Right lung (tissue), 10 donors: ENCODE measurements around the gene TARS1. TPM values are rescaled to one million over a fixed set of nuclear protein-coding genes. Genes with fewer than 3 reads are reported as not detected.
A peak's percentile ranks its signal among the peaks of the same experiment; 100 is the strongest.

Experiments used
- DNase-seq, 2 donors: peaks; one replicate each; pipeline ENCODE4 v3.0.0-alpha.2; 2013
- long read RNA-seq, 8 donors: transcript quantifications; one replicate each; lab custom pipeline, GENCODE V29; 2026
- polyA plus RNA-seq, 5 donors: library from polyadenylated mRNA; unstranded; fragments of 120-200 nt; gene quantifications; one replicate each; pipeline versions ENCODE4 v1.2.1 to v1.2.3, GENCODE V29; 2013; ENCODE audit warnings: inconsistent platforms in 1 of 5, low replicate concordance in 1 of 5; ENCODE audit not compliant: insufficient read length in 5 of 5, insufficient read depth in 1 of 5

The TARS1 gene
- 100 to 1,000 TPM in 4 of 5 donors, 10 to 100 TPM in 1; 95.9 to 118 (median 104) TPM for polyA plus RNA-seq
- long read RNA-seq, donor 1, full-length matches to known transcripts: 26 of 26 reads
- long read RNA-seq, donor 1, partial matches to known transcripts: 0 of 26 reads
- long read RNA-seq, donor 1, other reads (novel, unspliced or antisense): 0 of 26 reads
- long read RNA-seq, donor 2, full-length matches to known transcripts: 10 of 10 reads
- long read RNA-seq, donor 2, partial matches to known transcripts: 0 of 10 reads
- long read RNA-seq, donor 2, other reads (novel, unspliced or antisense): 0 of 10 reads
- long read RNA-seq, donor 3, full-length matches to known transcripts: 15 of 15 reads
- long read RNA-seq, donor 3, partial matches to known transcripts: 0 of 15 reads
- long read RNA-seq, donor 3, other reads (novel, unspliced or antisense): 0 of 15 reads
- long read RNA-seq, donor 4, full-length matches to known transcripts: 14 of 19 reads
- long read RNA-seq, donor 4, partial matches to known transcripts: 5 of 19 reads
- long read RNA-seq, donor 4, other reads (novel, unspliced or antisense): 0 of 19 reads
- long read RNA-seq, donor 5, full-length matches to known transcripts: 17 of 23 reads
- long read RNA-seq, donor 5, partial matches to known transcripts: 6 of 23 reads
- long read RNA-seq, donor 5, other reads (novel, unspliced or antisense): 0 of 23 reads
- long read RNA-seq, donor 6, full-length matches to known transcripts: 27 of 27 reads
- long read RNA-seq, donor 6, partial matches to known transcripts: 0 of 27 reads
- long read RNA-seq, donor 6, other reads (novel, unspliced or antisense): 0 of 27 reads
- long read RNA-seq, donor 7, full-length matches to known transcripts: 17 of 17 reads
- long read RNA-seq, donor 7, partial matches to known transcripts: 0 of 17 reads
- long read RNA-seq, donor 7, other reads (novel, unspliced or antisense): 0 of 17 reads
- long read RNA-seq, donor 8, full-length matches to known transcripts: 10 of 10 reads
- long read RNA-seq, donor 8, partial matches to known transcripts: 0 of 10 reads
- long read RNA-seq, donor 8, other reads (novel, unspliced or antisense): 0 of 10 reads

DNA sequence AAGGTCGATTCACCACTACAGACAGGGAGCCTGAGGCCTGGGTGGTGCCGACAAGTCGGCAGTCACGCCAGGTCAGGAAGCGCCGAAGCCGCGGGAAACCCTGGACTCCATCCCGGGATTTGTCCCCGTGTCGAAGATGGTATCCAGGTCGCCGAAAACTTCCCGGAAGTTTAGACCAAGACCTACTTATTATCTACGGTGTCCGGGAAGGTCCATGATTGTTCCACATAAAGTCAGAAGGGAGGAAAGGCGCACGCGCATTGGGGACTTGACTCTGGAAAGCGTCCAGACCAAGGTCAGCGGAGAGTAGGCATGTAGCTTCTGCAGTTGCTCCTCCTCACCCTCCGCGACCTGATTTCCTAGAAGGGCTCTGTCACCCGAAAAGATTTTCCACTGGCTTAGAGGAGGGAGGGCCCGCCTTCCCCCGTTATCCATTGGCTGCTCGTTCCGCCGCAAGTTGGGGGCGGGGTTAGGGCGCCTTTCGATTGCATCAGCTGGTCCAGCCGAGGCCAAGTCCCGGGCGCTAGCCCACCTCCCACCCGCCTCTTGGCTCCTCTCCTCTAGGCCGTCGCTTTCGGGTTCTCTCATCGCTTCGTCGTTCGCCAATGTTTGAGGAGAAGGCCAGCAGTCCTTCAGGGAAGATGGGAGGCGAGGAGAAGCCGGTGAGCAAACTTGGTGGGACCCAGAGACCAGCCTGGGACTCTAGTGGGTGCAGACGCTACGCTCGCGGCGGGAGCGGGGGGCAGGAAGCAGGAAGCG lies at the start of gene TARS1:
TARS1 (plus strand) TSS at position 484 of the 759 bp plus-strand sequence; CDS start at position 606, 122 bp downstream.
- DNase-seq: peak; percentile 100

DNA sequence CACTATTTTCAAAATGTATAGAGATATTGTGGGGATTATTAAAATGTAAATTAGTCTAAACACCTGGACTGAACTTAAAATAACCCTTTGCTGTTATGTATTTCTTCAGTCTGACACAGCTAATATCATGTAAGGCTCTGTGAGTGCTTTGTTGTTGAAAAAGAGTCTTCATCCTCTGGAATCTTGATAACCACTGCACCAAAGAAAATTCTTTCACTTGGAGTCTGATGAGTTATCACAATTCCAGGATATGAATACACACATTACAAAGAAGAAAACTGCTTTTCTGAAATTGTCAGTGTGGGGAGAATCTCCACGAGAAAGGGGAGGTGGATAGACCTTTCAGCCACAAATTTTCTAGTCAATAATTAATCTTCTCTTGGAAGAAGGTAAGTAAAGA lies 42.3 kb upstream of the TARS1 start:
- DNase-seq: no peak

DNA sequence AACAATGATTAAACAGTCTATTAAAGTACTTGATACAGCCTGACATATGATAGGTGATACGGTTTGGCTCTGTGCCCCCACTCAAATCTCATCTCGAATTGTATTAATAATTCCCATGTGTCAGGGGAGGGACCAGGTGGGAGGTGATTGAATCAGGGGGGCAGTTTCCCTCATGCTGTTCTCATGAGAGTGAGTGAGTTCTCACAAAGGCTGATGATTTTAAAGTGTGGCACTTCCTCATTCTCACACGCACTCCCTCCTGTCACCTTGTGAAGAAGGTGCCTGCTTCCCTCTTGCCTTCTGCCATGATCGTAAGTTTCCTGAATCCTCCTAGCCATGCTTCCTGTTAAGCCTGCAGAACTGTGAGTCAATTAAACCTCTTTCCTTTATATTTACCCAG lies 40.1 kb upstream of the TARS1 start:
- DNase-seq: no peak

DNA sequence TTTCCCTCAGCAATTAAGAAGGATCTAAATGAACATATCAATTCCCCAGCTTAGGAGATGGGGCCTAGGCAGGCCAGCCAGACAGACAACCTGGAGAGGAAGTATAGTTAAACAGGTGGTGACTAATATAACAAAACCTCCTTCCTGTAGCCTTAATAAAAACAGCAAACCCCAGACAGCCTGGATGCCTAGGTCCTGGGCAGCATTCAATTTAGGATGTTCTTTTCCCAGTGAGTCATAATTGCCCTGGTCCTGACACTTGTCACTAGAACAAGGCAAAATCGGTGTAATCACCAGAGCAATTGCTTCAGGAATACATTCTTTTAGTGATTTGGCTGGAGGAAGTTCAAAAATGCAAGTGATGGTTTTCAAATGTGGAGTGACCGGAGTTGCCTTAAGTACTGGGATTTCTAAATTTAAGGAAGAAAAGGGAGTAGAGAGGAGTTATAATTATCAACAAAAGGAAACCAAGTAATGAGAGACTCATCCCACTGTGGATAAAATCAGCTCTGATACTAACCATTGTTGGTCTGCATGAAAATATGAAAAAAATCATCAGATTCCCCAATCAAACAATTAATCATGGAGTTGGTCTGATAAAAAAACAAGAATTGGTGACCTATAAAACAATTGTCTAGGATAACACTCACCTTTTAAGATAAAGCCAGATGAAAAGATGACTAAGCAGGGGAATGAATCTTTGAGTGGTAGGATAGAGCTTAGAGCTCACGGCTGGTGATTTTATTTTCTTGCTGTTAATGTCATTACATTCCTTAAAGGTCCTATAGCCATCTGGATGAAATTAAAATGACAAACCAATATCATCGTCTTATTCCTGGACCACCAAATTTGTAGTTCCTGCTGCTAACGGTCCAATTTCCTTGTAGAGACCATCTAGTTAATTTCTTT lies 39.0 kb upstream of the TARS1 start:
- no peak for DNase-seq

DNA sequence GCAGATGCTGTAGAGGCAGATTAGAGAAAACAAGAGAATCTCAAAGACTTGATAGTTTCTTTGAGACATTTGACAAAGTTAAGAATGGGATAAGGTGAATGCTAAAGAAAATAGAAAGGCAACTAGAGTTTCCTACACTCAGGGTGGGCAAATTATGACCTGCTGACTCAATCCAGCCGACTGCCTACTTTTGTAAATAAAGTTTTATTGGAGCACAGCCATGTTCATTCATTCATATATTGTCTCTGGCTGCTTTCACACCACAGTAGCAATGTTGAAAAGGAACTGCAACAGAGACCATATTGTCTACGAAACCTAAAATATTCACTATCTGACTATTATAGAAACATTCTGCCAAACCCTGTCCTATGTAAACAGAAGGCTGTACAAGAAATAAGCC lies 37.6 kb upstream of the TARS1 start:
- DNase-seq: no peak

DNA sequence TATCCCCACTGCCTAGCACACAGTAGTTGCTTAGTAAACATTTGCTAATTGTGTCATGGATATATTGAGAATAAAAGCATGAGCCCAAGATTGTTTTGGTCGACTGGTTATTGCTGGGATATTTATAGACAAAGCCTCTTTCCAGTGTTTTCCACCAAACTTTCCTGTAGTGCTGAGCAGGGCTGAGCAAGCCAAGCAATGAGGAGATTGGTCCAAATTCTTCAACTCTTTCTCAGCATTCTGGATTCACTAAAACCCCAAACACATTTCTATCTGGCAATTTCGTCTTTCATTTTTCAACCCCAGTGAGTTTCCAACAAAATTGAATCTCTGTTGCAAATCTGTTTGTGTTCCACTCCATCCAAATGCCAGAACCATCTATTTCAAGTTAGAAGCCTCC lies 31.9 kb upstream of the TARS1 start:
- DNase-seq: no peak

DNA sequence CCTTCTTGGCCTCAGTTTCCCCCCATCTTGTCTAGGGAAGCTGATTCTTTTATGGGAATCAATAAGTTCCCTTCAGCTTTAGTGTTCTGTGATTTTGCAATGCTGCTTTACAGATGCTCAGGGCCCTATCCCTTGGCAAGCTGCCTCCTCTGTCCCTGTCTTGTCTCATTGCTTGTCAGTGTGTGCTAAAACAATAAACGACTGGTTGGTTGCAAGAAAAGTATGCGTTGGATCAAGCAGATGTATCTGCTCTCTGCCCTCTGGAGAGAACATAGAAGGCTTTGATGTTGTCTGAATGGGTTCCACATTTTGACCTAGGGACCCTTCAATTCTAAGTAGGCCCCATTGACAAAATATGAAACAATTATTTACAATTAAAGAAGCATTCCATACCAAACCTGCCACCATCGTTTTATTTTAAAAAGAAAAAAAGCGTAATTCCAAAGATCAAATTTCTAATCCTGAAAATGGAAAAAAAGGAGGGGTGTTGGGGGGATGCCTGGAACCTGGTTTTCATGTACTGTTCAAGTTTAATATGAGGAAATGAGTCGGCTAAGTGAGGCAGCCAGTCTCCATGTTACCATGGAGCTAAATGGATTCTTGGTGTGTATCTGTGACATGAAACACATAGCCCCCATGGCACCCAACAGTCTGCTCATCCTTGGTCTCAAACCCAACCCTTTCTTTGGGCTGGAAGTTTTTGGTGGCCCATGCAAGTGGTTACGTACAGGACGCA lies 31.2 kb upstream of the TARS1 start:
- DNase-seq: peak in 1 of 2 donors; percentile 14

DNA sequence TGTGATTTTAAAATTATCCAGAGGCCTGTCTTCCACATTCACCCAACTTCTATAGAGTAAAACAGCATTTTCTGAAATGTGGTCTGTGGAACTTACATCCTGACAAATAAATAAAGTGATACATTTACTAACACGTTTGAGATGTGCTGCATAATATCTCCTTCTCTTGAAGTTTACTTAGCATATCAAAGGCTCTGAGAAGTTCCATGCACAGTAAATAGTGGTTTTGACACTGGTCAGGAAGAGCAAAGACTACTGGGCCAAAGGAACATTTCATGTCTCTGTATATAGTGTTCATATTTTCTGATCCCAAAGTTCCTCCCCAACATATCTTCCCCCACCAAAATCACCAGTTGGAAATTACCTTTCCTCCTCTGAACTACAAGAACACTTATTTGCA lies 30.5 kb upstream of the TARS1 start:
- no peak for DNase-seq

DNA sequence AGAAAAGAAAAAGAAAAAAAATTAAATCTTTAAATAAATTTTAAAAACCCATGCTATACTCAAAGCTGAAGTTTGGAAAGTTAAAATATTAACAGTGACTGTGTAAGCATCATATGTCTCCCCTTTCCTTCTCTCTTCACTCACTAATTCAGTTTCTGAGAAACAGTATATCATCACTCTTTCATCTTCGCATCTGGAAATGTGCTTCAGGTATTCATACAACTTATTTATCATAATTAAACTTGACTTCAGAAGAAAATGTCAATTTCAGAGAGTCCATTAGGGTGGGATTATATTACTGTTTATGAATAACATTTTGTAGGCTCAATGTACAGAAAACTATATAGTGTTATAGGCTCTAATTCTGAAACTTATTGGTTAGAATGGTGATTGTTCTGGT lies 29.3 kb upstream of the TARS1 start:
- DNase-seq: no peak

DNA sequence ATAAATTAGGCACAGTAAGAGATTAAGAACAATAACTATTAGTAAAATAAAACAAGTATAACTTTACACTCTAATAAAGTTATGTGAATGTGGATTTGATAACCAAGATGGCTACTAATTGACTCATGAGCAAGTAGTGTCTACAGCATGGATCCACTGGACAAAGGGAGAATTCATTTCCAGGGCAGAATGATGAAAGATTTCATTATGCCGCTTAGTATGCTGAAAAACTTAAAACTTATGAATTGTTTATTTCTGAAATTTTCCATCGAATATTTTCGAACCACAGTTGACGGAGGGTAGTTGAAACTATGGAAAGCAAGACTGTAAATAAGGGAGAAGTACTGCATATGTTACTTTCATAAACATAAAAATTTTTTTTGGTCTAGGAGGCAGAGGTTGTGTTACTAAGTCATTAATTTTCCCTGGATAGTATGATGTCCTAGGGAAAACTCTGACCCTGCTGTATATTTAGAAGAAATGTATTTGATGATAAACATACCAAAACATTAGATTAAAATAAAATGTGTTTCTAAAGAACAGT lies 24.9 kb upstream of the TARS1 start:
- no peak for DNase-seq

DNA sequence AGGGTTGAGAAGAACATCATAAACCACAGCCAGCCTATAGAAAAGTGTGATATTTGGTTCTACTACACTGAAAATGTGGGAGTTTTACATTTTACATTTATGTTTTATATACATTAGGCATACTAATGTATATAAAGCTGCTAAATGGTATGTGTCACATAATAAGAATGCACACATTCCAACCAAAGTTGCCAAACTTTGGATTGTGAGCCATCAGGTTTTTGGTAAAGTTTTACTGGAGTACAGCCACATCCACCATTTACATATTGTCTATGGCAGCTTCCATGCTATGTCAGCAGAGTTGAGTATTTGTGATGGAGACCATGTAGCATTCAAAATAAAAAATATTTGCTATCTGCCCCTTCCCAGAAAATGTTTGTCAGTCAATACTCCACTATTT lies 23.1 kb upstream of the TARS1 start:
- DNase-seq: no peak

DNA sequence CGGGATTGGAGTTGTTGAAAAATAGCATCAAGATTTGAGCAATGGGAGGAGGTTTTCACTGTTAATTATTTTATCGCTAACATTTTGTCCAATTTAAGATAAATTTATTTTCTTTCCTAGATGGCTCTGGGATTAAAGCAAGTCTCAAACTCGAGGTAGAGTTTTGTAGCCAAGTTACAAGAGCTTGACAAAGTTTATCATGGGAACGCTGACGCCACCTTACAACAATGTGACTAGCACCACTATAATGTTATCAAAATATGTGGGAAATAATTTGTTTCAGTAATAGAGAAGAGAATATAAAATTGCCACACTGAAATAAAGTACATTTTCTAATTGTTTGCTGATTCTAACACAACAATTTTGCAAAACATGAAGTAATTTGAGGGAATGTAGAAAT lies 19.8 kb upstream of the TARS1 start:
- no peak for DNase-seq

DNA sequence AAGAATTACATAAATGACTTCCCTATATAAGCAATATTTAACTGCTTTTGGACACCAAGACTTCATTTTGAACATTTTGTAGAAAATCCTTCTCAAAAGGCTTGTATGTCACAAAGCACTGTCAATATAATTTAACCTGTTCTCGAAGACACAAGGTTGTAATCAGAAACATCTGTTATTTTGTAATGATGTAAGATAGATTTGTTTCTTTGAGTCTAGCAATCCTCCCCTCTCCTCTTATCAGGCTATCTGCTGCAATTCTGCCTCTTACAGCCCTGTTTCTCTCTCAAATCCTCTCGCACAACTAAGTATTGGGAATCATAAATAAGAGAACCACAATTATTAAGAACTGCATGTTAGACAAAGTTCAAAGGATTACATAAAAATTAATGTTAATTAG lies 18.6 kb upstream of the TARS1 start:
- DNase-seq: no peak

DNA sequence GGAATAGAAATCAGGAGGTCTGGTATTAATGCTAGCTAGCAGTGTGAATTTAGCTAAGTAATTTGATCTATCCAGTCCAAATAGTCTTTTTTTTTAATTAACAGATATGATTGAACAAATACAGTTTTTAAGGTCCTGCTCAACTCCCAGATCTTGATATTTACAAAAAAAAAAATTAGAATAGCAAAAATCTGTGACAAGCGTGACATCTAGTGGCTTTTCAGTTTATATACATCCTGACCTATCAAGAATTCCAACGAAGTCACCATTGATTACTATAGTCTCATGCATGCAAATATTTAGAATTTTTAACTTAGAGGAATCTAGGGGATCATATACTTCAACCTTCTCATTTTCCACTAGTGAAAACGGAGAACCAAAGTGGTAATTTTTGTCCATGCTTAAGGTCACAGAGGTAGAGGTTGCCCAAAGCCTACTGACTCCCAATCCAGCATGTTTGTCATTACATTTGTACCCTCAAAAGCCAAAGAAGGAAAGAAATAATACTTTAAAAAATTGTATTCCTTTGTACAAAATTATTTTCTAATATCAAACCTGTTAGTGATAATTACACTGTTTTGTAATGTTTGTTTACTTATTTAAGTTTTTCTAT lies 17.6 kb upstream of the TARS1 start:
- no peak for DNase-seq

DNA sequence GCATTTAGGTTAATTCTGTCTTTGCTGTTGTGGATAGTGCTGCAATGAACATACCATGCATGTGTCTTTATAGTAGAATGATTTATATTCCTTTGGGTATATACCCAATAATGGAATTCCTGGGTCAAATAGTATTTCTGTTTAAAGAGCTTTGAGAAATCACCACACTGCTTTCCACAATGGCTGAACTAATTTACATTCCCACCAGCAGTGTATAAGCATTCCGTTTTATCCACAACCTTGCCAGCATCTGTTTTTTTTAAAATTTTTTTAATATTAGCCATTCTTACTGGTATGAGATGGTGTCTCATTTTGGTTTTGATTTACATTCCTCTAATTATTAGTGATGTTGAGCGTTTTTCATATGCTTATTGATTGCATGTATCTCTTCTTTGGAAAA lies 15.5 kb upstream of the TARS1 start:
- DNase-seq: no peak

DNA sequence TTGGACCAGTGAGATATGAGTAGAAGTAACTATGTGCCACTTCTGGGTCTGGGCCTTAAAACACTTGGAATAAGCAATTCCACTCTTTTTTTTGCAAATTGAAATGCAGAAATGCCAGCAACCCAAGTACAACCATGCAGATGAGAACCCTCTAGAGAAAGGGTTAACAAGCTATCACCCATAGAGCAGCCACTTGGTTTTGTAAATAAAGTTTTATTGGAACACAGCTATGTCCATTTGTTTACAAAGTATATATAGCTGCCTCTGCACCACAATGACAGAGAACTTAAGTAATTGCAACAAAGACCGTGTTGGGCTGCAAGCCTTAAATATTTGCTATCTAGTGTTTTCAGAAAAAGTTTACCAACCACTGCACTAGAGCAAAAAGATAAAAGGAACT lies 9.8 kb upstream of the TARS1 start:
- DNase-seq: no peak

DNA sequence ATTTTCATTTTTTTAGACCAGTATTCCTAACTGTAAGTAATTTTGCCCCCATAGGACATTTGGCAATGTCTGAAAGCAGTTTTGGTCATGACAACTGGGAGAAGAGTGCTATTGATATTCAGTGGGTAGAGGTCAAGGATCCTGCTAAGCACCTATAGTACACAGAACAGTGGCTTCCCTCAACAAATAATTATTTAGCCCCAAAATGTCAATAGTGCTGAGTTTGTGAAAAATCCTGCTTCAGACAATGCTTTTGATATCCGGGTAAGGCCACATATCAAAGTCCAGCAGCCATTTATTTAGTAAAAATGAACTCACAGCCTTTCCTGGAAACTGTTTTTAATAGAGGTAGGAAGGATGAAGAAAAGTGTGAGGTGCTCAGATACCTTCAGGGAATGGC lies 8.1 kb upstream of the TARS1 start:
- DNase-seq: no peak

DNA sequence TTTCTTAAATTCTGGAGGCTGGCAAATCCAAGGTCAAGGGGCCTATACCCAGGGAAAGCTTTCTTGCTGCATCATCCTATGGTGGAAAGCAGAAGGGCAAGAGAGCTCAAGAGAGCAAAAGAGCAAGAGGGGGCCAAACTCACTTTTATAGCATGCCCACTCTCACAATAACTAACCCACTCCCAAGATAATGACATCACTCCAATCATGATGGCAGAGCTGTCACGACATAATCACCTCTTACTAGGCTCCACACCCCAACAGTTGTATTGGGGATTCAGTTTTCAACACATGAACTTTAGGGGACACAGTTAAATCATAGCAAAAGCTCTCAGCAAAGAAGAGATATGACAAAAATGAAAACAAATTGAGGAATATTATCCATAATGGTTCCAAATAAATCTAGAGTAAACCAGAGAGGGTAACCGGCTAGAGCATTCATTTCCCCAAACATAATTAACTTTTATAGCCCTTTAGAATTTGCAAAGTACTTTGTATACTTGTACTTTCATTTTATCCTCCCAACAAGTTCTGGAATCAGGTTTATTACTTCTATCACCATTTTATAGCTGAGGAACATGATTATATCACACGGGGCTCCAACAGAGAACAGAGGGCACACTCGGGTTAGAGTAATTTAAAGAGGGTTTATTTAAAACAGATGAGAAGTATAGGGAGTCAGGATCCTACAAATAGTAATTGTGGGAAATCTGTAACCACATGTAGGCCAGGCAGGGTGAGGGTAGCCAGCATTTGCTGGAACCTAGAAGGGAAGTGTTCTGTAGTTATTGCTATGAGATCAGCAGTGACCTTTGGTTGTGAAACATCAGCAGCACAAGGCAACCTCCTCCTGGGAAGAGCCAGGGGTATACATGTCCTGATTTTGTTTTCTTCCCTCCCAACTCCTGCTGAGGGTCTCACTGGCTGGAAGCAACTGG lies 7.2 kb upstream of the TARS1 start:
- DNase-seq: no peak
